ENCODE data around the gene CLEC3A.
"Not testable (repeated sequence)": the region's sequence is repeated elsewhere in the genome, so short reads cannot be mapped to it uniquely, and the experiment has no call there.

The CLEC3A gene

GRCh38 chr16:78022347-78023060 lies at the start of gene CLEC3A:
TSS of gene CLEC3A (plus strand) at chr16:78022548. CDS start at chr16:78022627, 79 bp downstream.
- no peak for DNase-seq

- DNase-seq, result no peak
These were observed 47.5 kb upstream of the CLEC3A start for GRCh38 chr16:77974883-77975282.

GRCh38 chr16:77975942-77976341 lies 46.4 kb upstream of the CLEC3A start:
- no peak for DNase-seq

GRCh38 chr16:77977339-77977738 lies 45.0 kb upstream of the CLEC3A start:
- no peak for DNase-seq

- no peak for DNase-seq
These were observed 37.2 kb upstream of the CLEC3A start for GRCh38 chr16:77985111-77985510.

- no peak for DNase-seq
These were observed 36.2 kb upstream of the CLEC3A start for GRCh38 chr16:77986011-77986740.

- no peak for DNase-seq
These were observed 34.5 kb upstream of the CLEC3A start for GRCh38 chr16:77987810-77988209.

GRCh38 chr16:77989846-77990245 lies 32.5 kb upstream of the CLEC3A start:
- no peak for DNase-seq

- no peak for DNase-seq
These were observed 30.6 kb upstream of the CLEC3A start for GRCh38 chr16:77991701-77992100.

- not testable (repeated sequence) for DNase-seq
These were observed 30.0 kb upstream of the CLEC3A start for GRCh38 chr16:77992381-77992780.

- DNase-seq, result no peak
These were observed 29.0 kb upstream of the CLEC3A start for GRCh38 chr16:77993111-77993985.

- DNase-seq, result no peak
These were observed 26.4 kb upstream of the CLEC3A start for GRCh38 chr16:77995843-77996455.

GRCh38 chr16:77998350-77999023 lies 23.9 kb upstream of the CLEC3A start:
- DNase-seq, result no peak

- no peak for DNase-seq
These were observed 20.8 kb upstream of the CLEC3A start for GRCh38 chr16:78001451-78002025.

- peak; percentile 90 for DNase-seq
These were observed 19.3 kb upstream of the CLEC3A start for GRCh38 chr16:78002915-78003538.

- DNase-seq, result no peak
These were observed 17.8 kb upstream of the CLEC3A start for GRCh38 chr16:78004517-78004916.

GRCh38 chr16:78005881-78006280 lies 16.5 kb upstream of the CLEC3A start:
- DNase-seq, result no peak

- no peak for DNase-seq
These were observed 15.2 kb upstream of the CLEC3A start for GRCh38 chr16:78007121-78007520.

- DNase-seq, result no peak
These were observed 1.8 kb downstream of the CLEC3A start for GRCh38 chr16:78024159-78024558.

- no peak for DNase-seq
These were observed 3.3 kb downstream of the CLEC3A start for GRCh38 chr16:78025631-78026030.

- no peak for DNase-seq
These were observed 5.7 kb downstream of the CLEC3A start for GRCh38 chr16:78028018-78028417.

- DNase-seq, result no peak
These were observed 12.2 kb downstream of the CLEC3A start for GRCh38 chr16:78034530-78034929.

Measured in NCI-H1436 (cell line).